IMR-90 (cell line): ENCODE measurements around the gene RABEP2. TPM values are rescaled to one million over a fixed set of nuclear protein-coding genes. Genes with fewer than 3 reads are reported as not detected.

ENCODE experiments used
- ATAC-seq: fragments of 200-7000 bp; cut with Tn5 transposase; 2 replicates; pipeline ENCODE4 v1.9.1; 2020; ENCODE audit warnings: low read depth, mild to moderate bottlenecking, moderate library complexity
- BruUV-seq: library from RNA; stranded (reverse); fragments of 400-500 nt; replicated peaks from 2 replicates; lab custom pipeline; 2021; lab: Mats Ljungman, UMichigan
- CTCF ChIA-PET: fragments of 300-600 bp; formaldehyde crosslinking; extraction: SDS; loops from one replicate; lab custom pipeline; 2021; ENCODE audit warnings: antibody characterized with exemption; lab: Yijun Ruan, JAX
- POLR2A ChIA-PET: fragments of 300-600 bp; sonication (Branson Sonifier 250); formaldehyde crosslinking; loops from one replicate; lab custom pipeline; 2022; ENCODE audit warnings: antibody characterized with exemption; ENCODE audit not compliant: unreplicated experiment; lab: Charles Lee
- DNase-seq: peaks from one replicate; pipeline ENCODE4 v3.0.0; 2013
- H2AFZ ChIP-seq: replicated peaks from 2 replicates; pipeline ENCODE3; 2013; ENCODE audit warnings: low read length, mild to moderate bottlenecking; ENCODE audit not compliant: poor library complexity
- H2AK5ac ChIP-seq: 2 replicates; pipeline ENCODE4 v1.6.1; 2013; ENCODE audit warnings: low read depth, low read length, inconsistent platforms
- H2AK9ac ChIP-seq: replicated peaks from 2 replicates; pipeline ENCODE3; 2013; ENCODE audit warnings: mild to moderate bottlenecking, low read depth, low read length, moderate library complexity; ENCODE audit not compliant: poor library complexity
- H2BK120ac ChIP-seq: 2 replicates; pipeline ENCODE4 v1.6.1; 2013; ENCODE audit warnings: low read depth, low read length, inconsistent platforms
- H2BK15ac ChIP-seq: 3 replicates; pipeline ENCODE4 v1.6.1; 2013; ENCODE audit warnings: low read depth, low read length, inconsistent platforms
- H2BK20ac ChIP-seq: 2 replicates; pipeline ENCODE4 v1.6.1; 2013; ENCODE audit warnings: low read depth, mild to moderate bottlenecking, inconsistent platforms, low read length, moderate library complexity
- H2BK5ac ChIP-seq: 2 replicates; pipeline ENCODE4 v1.6.1; 2013; ENCODE audit warnings: mild to moderate bottlenecking, low read depth, low read length, inconsistent platforms; ENCODE audit not compliant: poor library complexity, severe bottlenecking
- H3K14ac ChIP-seq: replicated peaks from 2 replicates; pipeline ENCODE4 v1.6.1; 2013; ENCODE audit warnings: low read depth, low read length, inconsistent platforms
- H3K18ac ChIP-seq: 2 replicates; pipeline ENCODE4 v1.6.1; 2013; ENCODE audit warnings: low read depth, low read length, control low read depth
- H3K23ac ChIP-seq: 2 replicates; pipeline ENCODE4 v1.6.1; 2013; ENCODE audit warnings: low read depth, low read length, inconsistent platforms
- H3K27ac ChIP-seq: 2 replicates; pipeline ENCODE4 v1.5.1; 2013; ENCODE audit warnings: mild to moderate bottlenecking, control low read depth, low read length; ENCODE audit not compliant: insufficient read depth
- H3K27me3 ChIP-seq: 2 replicates; pipeline ENCODE4 v1.6.1; 2013; ENCODE audit warnings: low read length; ENCODE audit not compliant: control insufficient read depth, insufficient read depth
- H3K36me3 ChIP-seq: 2 replicates; pipeline ENCODE4 v1.6.1; 2013; ENCODE audit warnings: low read length, mixed read lengths; ENCODE audit not compliant: control insufficient read depth, insufficient read depth
- H3K4ac ChIP-seq: 2 replicates; pipeline ENCODE4 v1.6.1; 2013; ENCODE audit warnings: low read depth, low read length, inconsistent platforms
- H3K4me1 ChIP-seq: 2 replicates; pipeline ENCODE4 v1.6.1; 2013; ENCODE audit warnings: low read length, mixed read lengths; ENCODE audit not compliant: control insufficient read depth, insufficient read depth
- H3K4me2 ChIP-seq: 2 replicates; pipeline ENCODE4 v1.6.1; 2013; ENCODE audit warnings: low read depth, mild to moderate bottlenecking, control low read depth, low read length, moderate library complexity
- H3K4me3 ChIP-seq: 2 replicates; pipeline ENCODE4 v1.5.1; 2013; ENCODE audit warnings: low read depth, mild to moderate bottlenecking, control low read depth, low read length, moderate library complexity; ENCODE audit not compliant: insufficient read depth
- H3K56ac ChIP-seq: 2 replicates; pipeline ENCODE4 v1.6.1; 2013; ENCODE audit warnings: low read length, inconsistent platforms; ENCODE audit not compliant: insufficient read depth; ENCODE audit errors: extremely low read depth
- H3K79me1 ChIP-seq, 2 experiments: 2 replicates each; pipeline ENCODE4 v1.6.1; 2013; ENCODE audit warnings: low read length in 2 of 2, inconsistent platforms in 1 of 2, low read depth in 1 of 2
- H3K9ac ChIP-seq: 2 replicates; pipeline ENCODE4 v1.6.1; 2013; ENCODE audit warnings: low read depth, low read length, control low read depth
- H3K9me1 ChIP-seq: 2 replicates; pipeline ENCODE4 v1.6.1; 2013; ENCODE audit warnings: low read length, inconsistent platforms; ENCODE audit not compliant: insufficient read depth
- H3K9me3 ChIP-seq: 2 replicates; pipeline ENCODE4 v1.6.1; 2013; ENCODE audit warnings: low read length; ENCODE audit not compliant: control insufficient read depth, insufficient read depth
- H4K20me1 ChIP-seq: 2 replicates; pipeline ENCODE4 v1.6.1; 2013; ENCODE audit warnings: low read length, inconsistent platforms; ENCODE audit not compliant: insufficient read depth
- H4K5ac ChIP-seq: 2 replicates; pipeline ENCODE4 v1.6.1; 2013; ENCODE audit warnings: mild to moderate bottlenecking, low read depth, low read length, control low read depth
- H4K8ac ChIP-seq, 2 experiments: 2 replicates each; pipeline ENCODE4 v1.6.1; 2013; ENCODE audit warnings: low read depth in 2 of 2, low read length in 2 of 2, control low read depth in 1 of 2, inconsistent platforms in 1 of 2
- H4K91ac ChIP-seq: 2 replicates; pipeline ENCODE4 v1.6.1; 2013; ENCODE audit warnings: low read depth, low read length, inconsistent platforms; ENCODE audit not compliant: insufficient read depth
- BHLHE40 ChIP-seq: fragments of 150-350 bp; IDR thresholded peaks from 2 replicates; pipeline ENCODE4 v1.6.1; 2016; ENCODE audit warnings: mild to moderate bottlenecking, low read depth, low read length
- CHD1 ChIP-seq: IDR thresholded peaks from 2 replicates; pipeline ENCODE4 v1.6.1; 2012; ENCODE audit warnings: low read depth, low read length, improper control_type of control experiment
- FOS ChIP-seq: fragments of 150-350 bp; IDR thresholded peaks from 2 replicates; pipeline ENCODE4 v1.6.1; 2016; ENCODE audit warnings: low read depth, low read length
- POLR2A ChIP-seq: IDR thresholded peaks from 2 replicates; pipeline ENCODE4 v1.6.1; 2012; ENCODE audit warnings: mild to moderate bottlenecking, low read depth, low read length
- RCOR1 ChIP-seq: IDR thresholded peaks from 2 replicates; pipeline ENCODE4 v1.6.1; 2012; ENCODE audit warnings: mild to moderate bottlenecking, low read length, improper control_type of control experiment; ENCODE audit not compliant: insufficient replicate concordance
- SMC3 ChIP-seq: fragments of 150-350 bp; IDR thresholded peaks from 2 replicates; pipeline ENCODE4 v1.6.1; 2016; ENCODE audit warnings: low read depth, mild to moderate bottlenecking, antibody characterized with exemption, low read length, moderate library complexity
- WGBS, 2 experiments: methylation state at CpG; one replicate each; pipeline versions ENCODE4 v1.1.5 to v1.1.7; 2013; ENCODE audit warnings: missing lambda C conversion rate in 2 of 2; ENCODE audit not compliant: insufficient read length in 1 of 2; ENCODE audit errors: extremely low coverage in 2 of 2; 5-methylcytosine and 5-hydroxymethylcytosine counted together
- dilution Hi-C: fragments of 300-500 bp; cut with HindIII; formaldehyde crosslinking; loops from one replicate; pipeline ENCODE4 v1.14.3; 2018; ENCODE audit warnings: low sequenced_read_pairs; ENCODE audit not compliant: unreplicated experiment
- in situ Hi-C: fragments of 300-500 bp; cut with MboI; formaldehyde crosslinking; loops from 3 replicates; pipeline ENCODE4 v1.14.3; 2019; ENCODE audit warnings: low sequenced_read_pairs, inconsistent platforms, mixed read lengths
- intact Hi-C: fragments of 100-400 bp; cut with micrococcal nuclease; formaldehyde crosslinking; loops from 2 replicates; pipeline ENCODE4 v1.10.0; 2022
- polyA plus RNA-seq, 3 experiments: library from polyadenylated mRNA; depleted of rRNA; stranded (reverse); fragments of >200 nt; gene quantifications; 2 replicates each; pipeline ENCODE4 v1.2.3, GENCODE V29; 2012; ENCODE audit warnings: low replicate concordance in 1 of 3
- total RNA-seq: library from RNA; depleted of rRNA; stranded (reverse); fragments of >200 nt; gene quantifications from 2 replicates; pipeline ENCODE4 v1.2.3, GENCODE V29; 2012
- TF ChIP-seq, protein P1 (sequence below): fragments of 150-350 bp; IDR thresholded peaks from 2 replicates; pipeline ENCODE4 v1.6.1; 2017; ENCODE audit warnings: mild to moderate bottlenecking, antibody characterized with exemption, low read length, low read depth

RABEP2 gene
- total and polyA plus RNA-seq, 2 of the 4 experiments (the other 2 are of a cell fraction) = 12.2 to 20.0 TPM

- intact Hi-C loops = no loop called here
- BruUV-seq = no TSS peak
Observed at GRCh38 chr16:28900601-28901000, 24.4 kb downstream of the RABEP2 start.

More at GRCh38 chr16:28900601-28901000, 24.4 kb downstream of the RABEP2 start:
- 96% methylated on average over 19 of the region's 25 CpGs; no CpG with 5 or more reads in 1 of the 2 experiments for WGBS, 2 experiments
- no peak overlapping the region for H3K4me3 ChIP-seq
- H4K8ac ChIP-seq = no peak overlapping the region
- no peaks in the 10 kb centered on the region for H3K9me1 ChIP-seq
- H3K56ac ChIP-seq = no peak overlapping the region
- H4K91ac ChIP-seq = no peak overlapping the region
- H2BK20ac ChIP-seq = no peak overlapping the region
- in situ Hi-C loops (no loop called here), dilution Hi-C loops (no loop called here)
- H3K4me2 ChIP-seq = no peak overlapping the region
- H3K4ac ChIP-seq = no peak overlapping the region
- H3K27ac ChIP-seq = no peak overlapping the region
- no peaks in the 10 kb centered on the region for H3K27me3 ChIP-seq
- no peak overlapping the region for H2BK120ac ChIP-seq
- no peak overlapping the region for H3K23ac ChIP-seq
- ATAC-seq (no peak), DNase-seq (no peak)
- H2BK15ac ChIP-seq = no peak overlapping the region
- ChIA-PET POLR2A (no interaction called here), CTCF (no interaction called here)
- no peak overlapping the region for H2BK5ac ChIP-seq
- H3K14ac ChIP-seq = no peak overlapping the region
- H3K4me1 ChIP-seq = no peaks in the 10 kb centered on the region
- no peaks in the 10 kb centered on the region for H3K79me1 ChIP-seq
- no peak overlapping the region for H2AK5ac ChIP-seq
- no peak overlapping the region for H2AK9ac ChIP-seq
- no peaks in the 10 kb centered on the region for H3K9me3 ChIP-seq
- no peaks in the 10 kb centered on the region for H4K20me1 ChIP-seq
- H4K5ac ChIP-seq = no peak overlapping the region
- H3K36me3 ChIP-seq = peaks cover 2% of the 10 kb centered on the region; the same call in 1 of the 2 replicates
- H3K9ac ChIP-seq = no peak overlapping the region
- TF ChIP-seq, protein P1, sequence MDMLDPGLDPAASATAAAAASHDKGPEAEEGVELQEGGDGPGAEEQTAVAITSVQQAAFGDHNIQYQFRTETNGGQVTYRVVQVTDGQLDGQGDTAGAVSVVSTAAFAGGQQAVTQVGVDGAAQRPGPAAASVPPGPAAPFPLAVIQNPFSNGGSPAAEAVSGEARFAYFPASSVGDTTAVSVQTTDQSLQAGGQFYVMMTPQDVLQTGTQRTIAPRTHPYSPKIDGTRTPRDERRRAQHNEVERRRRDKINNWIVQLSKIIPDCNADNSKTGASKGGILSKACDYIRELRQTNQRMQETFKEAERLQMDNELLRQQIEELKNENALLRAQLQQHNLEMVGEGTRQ = no peak
- TF ChIP-seq BHLHE40 (no peak), CHD1 (no peak), RCOR1 (no peak), SMC3 (no peak), FOS (no peak), POLR2A (no peak)
- H3K18ac ChIP-seq = no peak overlapping the region
- H2AFZ ChIP-seq = peak overlapping the region; percentile 58
